ENCODE data around the gene COA8. TPM values are rescaled to one million over a fixed set of nuclear protein-coding genes. Genes with fewer than 3 reads are reported as not detected.

COA8 gene
- polyA plus RNA-seq, 1 donor from 2014 or later, result 169 TPM

GRCh38 chr14:103533999-103534575 lies 28.7 kb upstream of the COA8 start:
- H2AFZ ChIP-seq (ENCODE audit: low read depth, low read length), result no peak overlapping the region
- no peaks in the 10 kb centered on the region for H3K9me2 ChIP-seq (ENCODE audit: insufficient read depth, low read length)
- H3K9ac ChIP-seq (ENCODE audit: low read length), result no peak overlapping the region
- no peaks in the 10 kb centered on the region for H3K9me3 ChIP-seq (ENCODE audit: low read length)
- no peaks in the 10 kb centered on the region for H3K36me3 ChIP-seq (ENCODE audit: insufficient read depth, low read length)
- no peaks in the 10 kb centered on the region for H3K27me3 ChIP-seq (ENCODE audit: insufficient read depth, low read depth, low read length)
- peaks cover 6% of the 10 kb centered on the region for H3K79me2 ChIP-seq (replicated peaks; ENCODE audit: insufficient read depth, low read length)
- no peak overlapping the region for H3K27ac ChIP-seq (ENCODE audit: low read length)
- H4K20me1 ChIP-seq (ENCODE audit: insufficient read depth), result no peaks in the 10 kb centered on the region
- no peak overlapping the region for H3K4me3 ChIP-seq (ENCODE audit: low read length)
- TF ChIP-seq SMC3 (conservative IDR thresholded peaks at IDR 0.05; ENCODE audit: poor library complexity) (no peak), EZH2 (IDR thresholded peaks at IDR 0.05; ENCODE audit: borderline replicate concordance, insufficient read depth, low read length, poor library complexity, severe bottlenecking) (no peak), CTCF (IDR thresholded peaks at IDR 0.05; ENCODE audit: poor library complexity, severe bottlenecking) (no peak), RAD21 (conservative IDR thresholded peaks at IDR 0.05) (no peak), MXI1 (conservative IDR thresholded peaks at IDR 0.05; ENCODE audit: poor library complexity, severe bottlenecking) (no peak)
- H3F3A ChIP-seq (ENCODE audit: insufficient read depth, low read length, poor library complexity, severe bottlenecking), result no peaks in the 10 kb centered on the region
- H3K4me2 ChIP-seq (ENCODE audit: low read length), result no peak overlapping the region

GRCh38 chr14:103534576-103535061 lies 28.1 kb upstream of the COA8 start:
- H3K79me2 ChIP-seq (replicated peaks; ENCODE audit: insufficient read depth, low read length), result peaks cover 2% of the 10 kb centered on the region
- no peak overlapping the region for H3K27ac ChIP-seq (ENCODE audit: low read length)
- no peak overlapping the region for H3K4me3 ChIP-seq (ENCODE audit: low read length)

More at GRCh38 chr14:103534576-103535061, 28.1 kb upstream of the COA8 start:
- H3K4me2 ChIP-seq (ENCODE audit: low read length), result no peak overlapping the region
- no peaks in the 10 kb centered on the region for H4K20me1 ChIP-seq (ENCODE audit: insufficient read depth)
- H3K9ac ChIP-seq (ENCODE audit: low read length), result no peak overlapping the region
- no peak overlapping the region for H2AFZ ChIP-seq (ENCODE audit: low read depth, low read length)
- H3F3A ChIP-seq (ENCODE audit: insufficient read depth, low read length, poor library complexity, severe bottlenecking), result no peaks in the 10 kb centered on the region
- no peak for TF ChIP-seq POLR2AphosphoS5 (IDR thresholded peaks at IDR 0.05)
- TF ChIP-seq MXI1 (conservative IDR thresholded peaks at IDR 0.05; ENCODE audit: poor library complexity, severe bottlenecking), result no peak
- no peak for TF ChIP-seq CTCF (IDR thresholded peaks at IDR 0.05; ENCODE audit: poor library complexity, severe bottlenecking)
- no peak for TF ChIP-seq EP300 (conservative IDR thresholded peaks at IDR 0.05; ENCODE audit: poor library complexity, severe bottlenecking)
- no peak for TF ChIP-seq TAF1 (IDR thresholded peaks at IDR 0.05; ENCODE audit: low read depth)
- TF ChIP-seq EZH2 (IDR thresholded peaks at IDR 0.05; ENCODE audit: borderline replicate concordance, insufficient read depth, low read length, poor library complexity, severe bottlenecking), result no peak
- H3K36me3 ChIP-seq (ENCODE audit: insufficient read depth, low read length), result no peaks in the 10 kb centered on the region
- no peaks in the 10 kb centered on the region for H3K9me3 ChIP-seq (ENCODE audit: low read length)
- H3K27me3 ChIP-seq (ENCODE audit: insufficient read depth, low read depth, low read length), result no peaks in the 10 kb centered on the region
- H3K9me2 ChIP-seq (ENCODE audit: insufficient read depth, low read length), result no peaks in the 10 kb centered on the region
